Tibial nerve (tissue), 3 donors: ENCODE measurements around the gene KL.

Experiments used
- POLR2A ChIP-seq, 2 donors: fragments of 450-650 bp; IDR thresholded peaks; one replicate each; pipeline ENCODE4 v1.6.1; 2017; ENCODE audit warnings: antibody characterized with exemption in 2 of 2, mild to moderate bottlenecking in 2 of 2, moderate library complexity in 2 of 2
- TF ChIP-seq, protein P1 (sequence below), 5 experiments: fragments of 200-600 bp in 3 of 5; fragments of 450-650 bp in 2 of 5; sonication (generic) in 3 of 5; IDR thresholded peaks; one replicate each; pipeline ENCODE4 v1.5.1; 2016 to 2019; ENCODE audit warnings: antibody characterized with exemption in 5 of 5, mild to moderate bottlenecking in 3 of 5, moderate library complexity in 2 of 5

DNA sequence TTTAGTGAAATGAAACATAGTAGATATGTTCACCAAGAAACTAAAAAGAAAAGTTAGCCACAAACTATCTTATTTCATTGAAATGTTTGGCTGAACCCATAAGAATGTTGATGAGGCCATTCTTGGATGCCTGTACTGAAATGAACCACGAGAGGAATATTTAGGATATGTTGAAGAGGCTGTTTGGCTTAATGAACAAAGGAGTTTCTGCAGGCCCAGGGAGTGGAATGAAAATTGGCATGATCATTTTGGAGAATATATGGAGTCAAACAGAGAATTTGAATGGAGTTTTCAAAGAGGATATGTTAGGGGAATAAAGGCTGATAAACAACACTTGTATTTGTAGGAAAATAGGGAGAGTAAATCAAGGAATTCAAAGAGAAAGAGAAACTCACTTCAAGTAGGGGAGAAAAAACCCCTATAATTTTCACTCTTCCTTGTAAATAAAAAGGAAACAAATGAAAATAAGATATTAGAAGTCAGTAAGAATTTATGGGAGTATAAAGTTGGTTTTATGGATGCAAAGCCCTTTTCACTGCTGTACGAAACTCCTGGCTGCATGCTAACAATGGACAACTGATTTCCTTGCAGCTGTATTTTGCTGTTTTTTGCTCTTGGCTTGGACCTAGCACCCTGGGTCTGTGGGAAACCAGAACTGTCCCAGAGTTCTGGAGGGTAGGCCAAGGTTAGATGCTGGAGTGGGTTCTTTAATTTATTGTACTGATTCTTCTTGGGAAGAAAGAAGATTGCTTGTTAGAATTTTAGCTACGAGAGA lies 36.5 kb downstream of the KL start:
- TF ChIP-seq, protein P1, sequence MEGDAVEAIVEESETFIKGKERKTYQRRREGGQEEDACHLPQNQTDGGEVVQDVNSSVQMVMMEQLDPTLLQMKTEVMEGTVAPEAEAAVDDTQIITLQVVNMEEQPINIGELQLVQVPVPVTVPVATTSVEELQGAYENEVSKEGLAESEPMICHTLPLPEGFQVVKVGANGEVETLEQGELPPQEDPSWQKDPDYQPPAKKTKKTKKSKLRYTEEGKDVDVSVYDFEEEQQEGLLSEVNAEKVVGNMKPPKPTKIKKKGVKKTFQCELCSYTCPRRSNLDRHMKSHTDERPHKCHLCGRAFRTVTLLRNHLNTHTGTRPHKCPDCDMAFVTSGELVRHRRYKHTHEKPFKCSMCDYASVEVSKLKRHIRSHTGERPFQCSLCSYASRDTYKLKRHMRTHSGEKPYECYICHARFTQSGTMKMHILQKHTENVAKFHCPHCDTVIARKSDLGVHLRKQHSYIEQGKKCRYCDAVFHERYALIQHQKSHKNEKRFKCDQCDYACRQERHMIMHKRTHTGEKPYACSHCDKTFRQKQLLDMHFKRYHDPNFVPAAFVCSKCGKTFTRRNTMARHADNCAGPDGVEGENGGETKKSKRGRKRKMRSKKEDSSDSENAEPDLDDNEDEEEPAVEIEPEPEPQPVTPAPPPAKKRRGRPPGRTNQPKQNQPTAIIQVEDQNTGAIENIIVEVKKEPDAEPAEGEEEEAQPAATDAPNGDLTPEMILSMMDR (IDR thresholded peaks at IDR 0.05) = no peak
- TF ChIP-seq POLR2A (IDR thresholded peaks at IDR 0.05) = no peak
